ENCODE results near the gene ZNF385B.
"Not testable (repeated sequence)": the region's sequence is repeated elsewhere in the genome, so short reads cannot be mapped to it uniquely, and the experiment has no call there.

ZNF385B gene

GRCh38 chr2:179802051-179802882, 59.1 kb downstream of the ZNF385B start:
- DNase-seq (ENCODE audit: low read depth in 2 of 2), result no peak

- DNase-seq (ENCODE audit: low read depth in 2 of 2), result no peak
Measured at GRCh38 chr2:179800776-179801175, 60.6 kb downstream of the ZNF385B start.

- DNase-seq (ENCODE audit: low read depth in 2 of 2), result no peak
Measured at GRCh38 chr2:179796213-179797007, 65.0 kb downstream of the ZNF385B start.

- DNase-seq (ENCODE audit: low read depth in 2 of 2), result no peak
Measured at GRCh38 chr2:179793902-179794301, 67.5 kb downstream of the ZNF385B start.

DNA sequence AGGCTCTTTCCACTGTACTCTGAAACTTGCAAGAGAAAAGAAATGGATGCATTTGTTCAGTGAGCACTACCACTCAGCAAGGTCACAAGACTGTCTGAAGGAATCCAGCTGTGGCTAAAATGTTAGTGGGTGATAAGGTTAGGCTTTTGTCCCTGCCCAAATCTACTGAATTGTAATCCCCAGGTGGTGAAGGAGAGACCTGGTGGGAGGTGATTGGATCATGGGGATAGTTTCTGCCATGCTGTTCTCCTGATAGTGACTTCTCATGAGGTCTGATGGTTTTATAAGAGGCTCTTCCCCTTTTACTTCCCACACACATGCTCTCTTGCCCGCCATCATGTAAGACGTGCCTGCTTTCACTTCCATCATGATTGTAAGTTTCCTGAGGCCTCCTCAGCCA, 68.2 kb downstream of the ZNF385B start:
- no peak for DNase-seq (ENCODE audit: low read depth in 2 of 2)

- no peak for DNase-seq (ENCODE audit: low read depth in 2 of 2)
Measured at GRCh38 chr2:179790235-179791217, 70.9 kb downstream of the ZNF385B start.

DNA sequence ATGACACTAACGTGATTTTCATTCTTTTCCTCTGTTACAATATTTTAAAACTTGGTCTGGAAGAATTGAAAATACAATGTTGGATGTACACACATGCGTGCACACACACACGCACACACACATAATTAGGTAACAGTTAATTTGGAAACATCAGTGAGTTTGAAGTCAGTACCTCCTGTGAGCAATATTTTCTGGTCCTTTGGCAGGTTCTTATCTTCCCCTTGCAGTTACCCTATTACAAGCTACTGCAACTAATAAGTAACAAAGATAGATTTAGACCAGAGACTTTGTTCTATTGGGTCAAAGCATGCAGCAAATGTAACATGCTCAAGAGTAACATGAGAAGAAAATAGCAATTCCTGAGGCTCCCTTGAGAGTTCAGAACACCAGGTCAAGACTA, 73.3 kb downstream of the ZNF385B start:
- no peak for DNase-seq (ENCODE audit: low read depth in 2 of 2)

DNA sequence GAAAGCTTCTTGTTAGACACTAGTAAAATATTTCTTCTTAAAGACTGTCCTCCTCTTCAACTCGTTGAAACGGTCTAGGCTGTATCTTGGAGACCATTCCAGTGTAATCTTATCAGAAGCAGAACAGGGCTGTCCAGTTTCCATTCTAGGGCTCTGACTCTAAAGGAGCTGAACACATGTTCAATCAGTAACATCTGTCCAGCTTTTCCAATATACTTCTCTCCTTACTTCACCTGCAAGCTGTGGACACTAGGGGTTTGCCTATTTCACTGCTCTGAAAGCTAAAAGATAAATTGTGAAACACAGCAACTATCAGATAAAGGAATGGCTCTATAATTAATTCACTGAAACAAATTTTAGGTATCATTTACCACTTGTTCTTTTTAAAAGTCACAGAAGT, 73.8 kb downstream of the ZNF385B start:
- DNase-seq (ENCODE audit: low read depth in 2 of 2), result no peak

GRCh38 chr2:179785902-179786301, 75.5 kb downstream of the ZNF385B start:
- DNase-seq (ENCODE audit: low read depth in 2 of 2), result no peak

DNA sequence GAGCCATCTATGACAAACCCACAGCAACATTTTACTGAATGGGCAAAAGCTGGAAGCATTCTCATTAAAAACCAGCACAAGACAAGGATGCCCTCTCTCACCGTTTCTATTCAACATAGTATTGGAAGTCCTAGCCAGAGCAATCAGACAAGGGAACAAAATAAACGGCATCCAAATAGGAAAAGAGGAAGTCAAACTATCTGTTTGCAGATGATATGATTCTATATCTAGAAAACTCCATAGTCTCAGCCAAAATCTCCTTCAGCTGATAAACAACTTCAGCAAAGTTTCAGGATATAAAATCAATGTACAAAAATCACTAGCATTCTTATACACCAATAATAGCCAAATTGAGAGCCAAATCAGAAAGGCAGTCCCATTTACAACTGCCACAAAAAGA, 79.1 kb downstream of the ZNF385B start:
- not testable (repeated sequence) for DNase-seq (ENCODE audit: low read depth in 2 of 2)

GRCh38 chr2:179773986-179774385, 87.4 kb downstream of the ZNF385B start:
- no peak for DNase-seq (ENCODE audit: low read depth in 2 of 2)

GRCh38 chr2:179772346-179772745, 89.1 kb downstream of the ZNF385B start:
- DNase-seq (ENCODE audit: low read depth in 2 of 2), result no peak

- DNase-seq (ENCODE audit: low read depth in 2 of 2), result no peak
Measured at GRCh38 chr2:179771791-179772190, 89.6 kb downstream of the ZNF385B start.

DNA sequence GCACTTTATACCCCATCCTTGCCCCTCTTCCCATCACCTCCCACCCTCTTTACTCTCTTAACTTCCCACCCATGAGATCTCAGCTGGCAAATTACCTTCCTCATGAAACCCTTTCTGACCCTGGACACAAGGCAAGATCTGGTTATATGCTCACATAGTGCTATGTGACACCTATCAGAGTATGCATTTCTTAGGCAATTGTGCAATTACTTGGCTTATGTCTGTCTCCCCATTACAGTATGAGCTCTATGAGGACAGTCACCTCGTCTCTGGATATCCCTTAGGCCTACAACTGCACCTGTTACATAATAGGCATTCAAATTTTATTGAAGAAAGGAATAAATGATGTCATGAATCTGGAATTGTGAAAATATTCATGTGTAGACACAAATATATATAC, 91.4 kb downstream of the ZNF385B start:
- DNase-seq (ENCODE audit: low read depth in 2 of 2), result no peak

DNA sequence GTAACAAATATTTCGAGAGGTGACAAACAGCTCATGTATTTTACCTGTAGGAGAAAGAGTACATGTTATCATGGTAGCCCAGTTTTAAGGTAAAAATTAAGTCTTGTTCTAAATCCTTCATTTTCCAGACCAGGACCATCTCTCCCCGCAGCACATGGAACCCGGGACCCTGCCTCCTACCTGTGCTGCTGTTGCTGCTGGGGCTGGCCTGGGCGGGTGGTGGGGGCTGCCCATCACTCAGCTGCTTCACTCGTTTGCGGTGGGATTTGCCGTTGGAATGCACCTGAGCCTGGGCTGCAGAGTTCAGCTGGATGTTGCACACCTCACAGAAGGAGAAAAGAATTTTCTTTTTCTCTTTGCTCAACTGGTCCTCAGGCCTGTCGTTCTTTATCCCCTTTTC, 92.1 kb downstream of the ZNF385B start:
- DNase-seq (ENCODE audit: low read depth in 2 of 2), result no peak

DNA sequence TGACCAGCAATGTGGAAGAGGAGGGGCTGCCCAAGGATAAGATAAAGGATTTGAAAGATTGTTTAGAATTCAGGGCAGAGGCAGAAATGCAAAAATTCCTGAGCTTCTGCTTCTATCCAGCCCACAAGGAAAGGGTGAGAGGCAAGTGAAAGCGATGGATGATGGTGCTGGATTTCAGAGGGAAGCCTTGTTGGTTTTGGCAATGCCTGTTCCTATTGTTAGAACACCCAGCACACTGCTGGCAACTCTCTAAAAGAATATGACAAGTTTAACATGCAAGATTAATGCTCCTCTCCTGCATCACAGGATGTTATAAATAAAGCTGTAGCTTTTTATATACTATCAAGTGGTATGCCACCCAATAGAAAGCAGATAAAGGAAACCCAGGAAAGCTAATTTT, 92.6 kb downstream of the ZNF385B start:
- DNase-seq (ENCODE audit: low read depth in 2 of 2), result no peak

- DNase-seq (ENCODE audit: low read depth in 2 of 2), result no peak
Measured at GRCh38 chr2:179765666-179766065, 95.7 kb downstream of the ZNF385B start.

DNA sequence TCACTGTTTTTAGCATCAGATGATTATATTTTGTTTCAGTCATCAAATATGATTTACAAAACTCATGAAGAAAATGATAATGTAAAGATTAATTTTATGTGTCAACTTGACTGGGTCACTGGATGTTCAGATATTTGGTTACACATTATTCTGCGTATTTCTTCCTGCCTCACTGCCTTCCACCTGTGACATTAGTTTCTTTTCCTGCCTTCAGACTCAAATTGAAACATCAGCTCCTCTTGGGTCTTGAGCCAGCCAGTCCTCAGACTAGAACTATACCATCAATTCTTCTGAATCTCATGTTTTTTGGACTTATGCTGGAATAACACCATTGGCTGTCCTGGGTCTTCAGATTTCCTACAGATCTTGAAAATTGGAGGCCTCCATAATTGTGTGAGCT, 96.7 kb downstream of the ZNF385B start:
- DNase-seq (ENCODE audit: low read depth in 2 of 2), result no peak

GRCh38 chr2:179758636-179759035, 102.8 kb downstream of the ZNF385B start:
- DNase-seq (ENCODE audit: low read depth in 2 of 2), result no peak

GRCh38 chr2:179751163-179751809, 110.1 kb downstream of the ZNF385B start:
- DNase-seq (ENCODE audit: low read depth in 2 of 2), result no peak

DNA sequence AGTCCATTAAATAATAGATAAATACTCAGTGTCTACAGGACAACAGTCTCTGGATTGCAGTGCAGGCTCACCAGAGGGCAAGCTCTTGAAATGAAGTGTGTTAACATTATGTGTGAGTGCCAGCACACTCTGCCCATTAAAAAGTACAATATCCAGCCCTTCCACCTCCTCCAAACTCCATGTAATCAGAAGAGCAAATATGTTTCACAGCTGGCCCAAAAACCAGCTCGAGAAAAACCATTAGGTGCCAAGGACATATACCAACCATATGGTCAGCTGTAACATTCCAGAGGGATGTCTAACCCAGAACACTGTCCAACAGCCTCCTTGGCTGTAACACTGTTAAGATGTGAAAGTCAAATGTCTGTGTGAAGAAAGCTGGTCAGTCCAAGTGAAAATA, 112.2 kb downstream of the ZNF385B start:
- DNase-seq (ENCODE audit: low read depth in 2 of 2), result no peak

Data from stimulated activated CD4-positive, alpha-beta T cell treated with anti-CD3 and anti-CD28 coated beads, Interleukin-15, amount 100 ng/mL, for 48 hours (primary cell).